Thymus (tissue), 11 donors: ENCODE measurements around the gene HSPA4L. TPM values are rescaled to one million over a fixed set of nuclear protein-coding genes. Genes with fewer than 3 reads are reported as not detected.

Experiments
- DNase-seq, 9 donors: peaks; one replicate each; pipeline ENCODE4 v3.0.0-alpha.2; 2013; ENCODE audit warnings: low spot score in 9 of 9, low read depth in 6 of 9, missing footprints in 1 of 9
- H3K27ac ChIP-seq, 2 donors: one replicate each; pipeline ENCODE4 v1.5.1; 2013; ENCODE audit warnings: control low read depth in 1 of 2, low read depth in 1 of 2, low read length in 1 of 2, mild to moderate bottlenecking in 1 of 2, moderate library complexity in 1 of 2
- H3K27me3 ChIP-seq, 2 donors: one replicate each; pipeline ENCODE4 v1.5.1; 2013; ENCODE audit warnings: low read length in 1 of 2; ENCODE audit not compliant: control insufficient read depth in 2 of 2, insufficient read depth in 1 of 2
- H3K36me3 ChIP-seq, 2 donors: one replicate each; pipeline ENCODE4 v1.5.1; 2013; ENCODE audit warnings: low read length in 1 of 2, mild to moderate bottlenecking in 1 of 2, moderate library complexity in 1 of 2; ENCODE audit not compliant: control insufficient read depth in 2 of 2, insufficient read depth in 2 of 2
- H3K4me1 ChIP-seq, 2 donors: one replicate each; pipeline ENCODE4 v1.5.1; 2013; ENCODE audit warnings: low read length in 2 of 2; ENCODE audit not compliant: control insufficient read depth in 2 of 2, insufficient read depth in 2 of 2
- H3K4me3 ChIP-seq, 2 donors: one replicate each; pipeline ENCODE4 v1.5.1; 2013; ENCODE audit warnings: low read length in 2 of 2, control low read depth in 1 of 2, mild to moderate bottlenecking in 1 of 2
- H3K9me3 ChIP-seq, 2 donors: one replicate each; pipeline ENCODE4 v1.5.1; 2013; ENCODE audit warnings: low read length in 1 of 2, mild to moderate bottlenecking in 1 of 2; ENCODE audit not compliant: control insufficient read depth in 2 of 2, insufficient read depth in 1 of 2
- WGBS: extraction: QIAGEN DNeasy Blood & Tissue Kit; methylation state at CpG from one replicate; pipeline ENCODE4 v1.1.7; 2013; 5-methylcytosine and 5-hydroxymethylcytosine counted together
- polyA plus RNA-seq: library from polyadenylated mRNA; stranded (reverse); fragments of 200-250 nt; gene quantifications from one replicate; pipeline ENCODE4 v1.2.3, GENCODE V29; 2013
- total RNA-seq: library from RNA; stranded (reverse); fragments of 120-200 nt; gene quantifications from one replicate; pipeline ENCODE4 v1.2.4, GENCODE V29; 2013
- donor health status: healthy.

Gene HSPA4L
- total and polyA plus RNA-seq, 2 donors = 3.8 to 4.2 TPM

GRCh38 chr4:127781300-127782024, 660 bp upstream of the HSPA4L start:
- peak in 2 of 9 donors; percentile 9 to 12 for DNase-seq
- H3K27me3 ChIP-seq = peaks cover 38 to 66% of the 10 kb centered on the region in 2 donors
- peak overlapping the region; percentile 45 to 57 for H3K4me3 ChIP-seq
- no peaks in the 10 kb centered on the region for H3K9me3 ChIP-seq
- 18% methylated on average over 43 of the region's 43 CpGs for WGBS
- H3K4me1 ChIP-seq = peaks cover 8 to 18% of the 10 kb centered on the region in 2 donors
- no peaks in the 10 kb centered on the region for H3K36me3 ChIP-seq
- H3K27ac ChIP-seq = peak overlapping the region in 1 of 2 donors; percentile 31

- DNase-seq = peak in 2 of 9 donors; percentile 22 to 26
- H3K4me3 ChIP-seq = peak overlapping the region; percentile 45 to 57
- H3K27me3 ChIP-seq = peaks cover 38 to 68% of the 10 kb centered on the region in 2 donors
- H3K9me3 ChIP-seq = no peaks in the 10 kb centered on the region
- no peaks in the 10 kb centered on the region for H3K36me3 ChIP-seq
- H3K4me1 ChIP-seq = peaks cover 8 to 18% of the 10 kb centered on the region in 2 donors
- H3K27ac ChIP-seq = peak overlapping the region in 1 of 2 donors; percentile 31
- under 1% methylated on average over 30 of the region's 30 CpGs for WGBS
Measured at GRCh38 chr4:127782025-127782274, 172 bp upstream of the HSPA4L start.

GRCh38 chr4:127783026-127783769, 1.1 kb downstream of the HSPA4L start:
- WGBS = 29% methylated on average over 25 of the region's 25 CpGs
- peak in 4 of 9 donors; percentile 2 to 27 (median 6) for DNase-seq
- Histone ChIP-seq H3K27ac (peak overlapping the region; percentile 67 to 86), H3K36me3 (no peaks in the 10 kb centered on the region), H3K9me3 (no peaks in the 10 kb centered on the region), H3K4me1 (peaks cover 8 to 18% of the 10 kb centered on the region in 2 donors), H3K27me3 (peaks cover 38 to 64% of the 10 kb centered on the region in 2 donors), H3K4me3 (peak overlapping the region; percentile 45 to 57)

DNA sequence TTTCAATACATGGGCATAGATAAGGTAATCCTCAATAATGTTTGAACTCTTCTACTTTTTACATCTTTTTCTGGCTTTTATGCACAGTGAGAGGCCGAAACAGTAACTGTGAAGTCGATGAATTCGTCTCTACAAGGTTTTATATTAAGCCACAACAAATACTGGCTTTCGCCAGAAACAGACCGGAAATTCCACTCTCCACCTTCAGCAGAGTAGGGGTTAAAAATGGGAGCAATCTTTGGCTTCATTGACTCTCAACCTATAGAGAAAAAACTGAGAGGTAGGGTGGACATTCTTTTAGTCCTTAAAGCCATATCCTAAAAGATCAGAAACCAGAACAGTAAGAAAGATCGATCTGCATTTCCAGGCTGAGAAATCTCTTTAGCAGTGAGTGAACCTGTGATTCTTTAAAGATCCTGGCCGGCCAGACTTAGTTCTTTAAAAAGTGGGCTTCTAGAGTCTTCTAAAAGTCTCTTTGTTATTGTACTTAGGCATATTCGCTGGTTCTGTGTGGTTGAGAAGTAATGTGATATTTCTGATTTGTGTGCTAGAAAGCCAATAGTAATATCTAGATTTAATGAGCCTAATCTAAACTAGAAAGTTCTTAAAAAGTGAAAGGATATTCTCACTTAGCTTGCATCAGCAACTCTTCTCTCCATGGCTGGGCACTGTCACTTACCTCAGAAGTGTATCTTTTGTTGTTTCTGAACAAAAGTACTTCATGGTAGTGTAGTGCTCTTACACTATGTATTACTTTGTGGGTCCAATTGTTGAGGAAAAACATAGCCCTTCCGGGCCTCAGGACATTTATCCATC, 2.0 kb downstream of the HSPA4L start:
- H3K36me3 ChIP-seq = no peaks in the 10 kb centered on the region
- WGBS = 95% methylated on average over 9 of the region's 9 CpGs
- peaks cover 38 to 61% of the 10 kb centered on the region in 2 donors for H3K27me3 ChIP-seq
- peak overlapping the region in 1 of 2 donors; percentile 13 for H3K27ac ChIP-seq
- H3K4me3 ChIP-seq = no peak overlapping the region
- no peaks in the 10 kb centered on the region for H3K9me3 ChIP-seq
- H3K4me1 ChIP-seq = peaks cover 8 to 18% of the 10 kb centered on the region in 2 donors
- DNase-seq = no peak

- H3K4me3 ChIP-seq = no peak overlapping the region
- peaks cover 7 to 18% of the 10 kb centered on the region in 2 donors for H3K27me3 ChIP-seq
- 95% methylated on average over 2 of the region's 2 CpGs for WGBS
- DNase-seq = no peak
- no peaks in the 10 kb centered on the region for H3K9me3 ChIP-seq
- H3K4me1 ChIP-seq = no peaks in the 10 kb centered on the region
- no peaks in the 10 kb centered on the region for H3K36me3 ChIP-seq
- no peak overlapping the region for H3K27ac ChIP-seq
Measured at GRCh38 chr4:127788517-127788916, 6.4 kb downstream of the HSPA4L start.

GRCh38 chr4:127791391-127791790, 9.3 kb downstream of the HSPA4L start:
- H3K9me3 ChIP-seq = no peaks in the 10 kb centered on the region
- H3K4me1 ChIP-seq = no peaks in the 10 kb centered on the region
- no peak for DNase-seq
- H3K27ac ChIP-seq = no peak overlapping the region
- no peaks in the 10 kb centered on the region for H3K36me3 ChIP-seq
- peaks cover 0 to 2% of the 10 kb centered on the region in 2 donors for H3K27me3 ChIP-seq
- WGBS = 97% methylated on average over 1 of the region's 1 CpG
- H3K4me3 ChIP-seq = no peak overlapping the region

- no peaks in the 10 kb centered on the region for H3K27me3 ChIP-seq
- H3K4me1 ChIP-seq = no peaks in the 10 kb centered on the region
- no peaks in the 10 kb centered on the region for H3K36me3 ChIP-seq
- no peaks in the 10 kb centered on the region for H3K9me3 ChIP-seq
- no peak overlapping the region for H3K27ac ChIP-seq
- 96% methylated on average over 1 of the region's 1 CpG for WGBS
- no peak overlapping the region for H3K4me3 ChIP-seq
- no peak for DNase-seq
Measured at GRCh38 chr4:127793528-127793927, 11.4 kb downstream of the HSPA4L start.

DNA sequence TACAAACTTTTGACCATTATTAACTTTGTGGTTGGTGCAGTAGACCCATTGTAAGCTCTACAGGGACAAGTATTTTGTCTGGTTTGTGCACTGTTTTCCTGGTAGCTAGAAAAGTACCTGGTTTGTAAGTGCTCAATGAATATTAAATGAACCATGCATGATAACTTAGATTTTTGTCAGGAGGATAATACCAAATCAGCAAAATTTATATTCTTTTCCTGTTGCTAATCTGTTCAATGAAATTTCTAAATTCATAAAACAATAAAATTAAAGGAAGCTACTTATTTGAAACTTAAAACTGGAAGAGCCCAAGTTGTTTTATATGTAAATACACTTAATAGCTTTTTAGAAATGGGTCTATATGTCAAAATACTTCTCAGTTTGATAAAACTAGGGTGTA, 17.6 kb downstream of the HSPA4L start:
- DNase-seq = no peak
- Histone ChIP-seq H3K36me3 (no peaks in the 10 kb centered on the region), H3K27me3 (no peaks in the 10 kb centered on the region), H3K4me1 (no peaks in the 10 kb centered on the region), H3K27ac (no peak overlapping the region), H3K9me3 (no peaks in the 10 kb centered on the region), H3K4me3 (no peak overlapping the region)
